Loucy (cell line): ENCODE results near the gene CACYBP.

Experiments used
- H2AFZ ChIP-seq: fragments of 200-600 bp; sonication (generic); 2 replicates; pipeline ENCODE4 v1.6.0; 2016; ENCODE audit warnings: antibody characterized with exemption, mild to moderate bottlenecking, low read length, moderate library complexity
- H3F3A ChIP-seq: fragments of 200-600 bp; 2 replicates; pipeline ENCODE4 v1.6.0; 2016; ENCODE audit warnings: antibody characterized with exemption, low read depth, mild to moderate bottlenecking
- H3K27me3 ChIP-seq: fragments of 200-600 bp; sonication (generic); 2 replicates; pipeline ENCODE4 v1.6.1; 2014; ENCODE audit warnings: low read length, mild to moderate bottlenecking; ENCODE audit not compliant: insufficient read depth, poor library complexity, severe bottlenecking
- H3K36me3 ChIP-seq: fragments of 200-600 bp; sonication (generic); 2 replicates; pipeline ENCODE4 v1.6.1; 2016; ENCODE audit warnings: low read length; ENCODE audit not compliant: insufficient read depth
- H3K4me1 ChIP-seq: fragments of 200-600 bp; sonication (generic); 2 replicates; pipeline ENCODE4 v1.5.1; 2014; ENCODE audit warnings: low read length, mild to moderate bottlenecking; ENCODE audit not compliant: insufficient read depth, poor library complexity, severe bottlenecking
- H3K4me2 ChIP-seq: fragments of 200-600 bp; sonication (generic); 2 replicates; pipeline ENCODE4 v1.6.0; 2014; ENCODE audit warnings: antibody characterized with exemption, low read length, low read depth, mild to moderate bottlenecking; ENCODE audit not compliant: poor library complexity, severe bottlenecking
- H3K4me3 ChIP-seq: fragments of 200-600 bp; sonication (generic); 2 replicates; pipeline ENCODE4 v1.5.1; 2014; ENCODE audit warnings: low read length, mild to moderate bottlenecking, mixed read lengths; ENCODE audit not compliant: poor library complexity, severe bottlenecking
- H3K79me2 ChIP-seq: fragments of 200-600 bp; sonication (generic); 2 replicates; pipeline ENCODE4 v1.6.1; 2014; ENCODE audit warnings: low read length; ENCODE audit not compliant: insufficient read depth
- H3K9ac ChIP-seq: fragments of 200-600 bp; sonication (generic); 2 replicates; pipeline ENCODE4 v1.6.0; 2014; ENCODE audit warnings: mild to moderate bottlenecking, low read depth, low read length, moderate library complexity; ENCODE audit not compliant: poor library complexity, severe bottlenecking
- H3K9me2 ChIP-seq: fragments of 200-600 bp; sonication (generic); replicated peaks from 2 replicates; pipeline ENCODE4 v1.6.1; 2016; ENCODE audit warnings: low read depth, low read length, mixed read lengths
- H3K9me3 ChIP-seq: fragments of 200-600 bp; sonication (generic); 2 replicates; pipeline ENCODE4 v1.6.1; 2014; ENCODE audit warnings: mild to moderate bottlenecking, antibody characterized with exemption, low read length, low read depth; ENCODE audit not compliant: insufficient read depth
- H4K20me1 ChIP-seq: fragments of 200-600 bp; sonication (generic); 2 replicates; pipeline ENCODE4 v1.6.0; 2014; ENCODE audit warnings: antibody characterized with exemption, low read length, mild to moderate bottlenecking; ENCODE audit not compliant: insufficient read depth, poor library complexity, severe bottlenecking
- CTCF ChIP-seq: fragments of 200-600 bp; sonication (generic); conservative IDR thresholded peaks from 2 replicates; pipeline ENCODE4 v1.5.1; 2014; ENCODE audit warnings: mild to moderate bottlenecking, antibody characterized with exemption, low read length
- EZH2phosphoT487 ChIP-seq: fragments of 200-600 bp; IDR thresholded peaks from 2 replicates; pipeline ENCODE4 v1.6.1; 2018; ENCODE audit warnings: antibody characterized with exemption, mild to moderate bottlenecking, moderate library complexity, borderline replicate concordance

CACYBP gene

GRCh38 chr1:174971902-174972301 lies 27.8 kb upstream of the CACYBP start:
- Histone ChIP-seq H3K4me1 (peaks cover 42% of the 10 kb centered on the region), H3K36me3 (no peaks in the 10 kb centered on the region), H3K4me3 (no peak overlapping the region), H2AFZ (no peak overlapping the region), H3K79me2 (no peaks in the 10 kb centered on the region), H3K4me2 (no peak overlapping the region), H3F3A (no peaks in the 10 kb centered on the region), H4K20me1 (no peaks in the 10 kb centered on the region), H3K9ac (no peak overlapping the region), H3K9me3 (no peaks in the 10 kb centered on the region), H3K9me2 (no peaks in the 10 kb centered on the region), H3K27me3 (no peaks in the 10 kb centered on the region)
- TF ChIP-seq CTCF = no peak
- no peak for TF ChIP-seq EZH2phosphoT487

GRCh38 chr1:174974711-174975119 lies 25.0 kb upstream of the CACYBP start:
- Histone ChIP-seq H4K20me1 (no peaks in the 10 kb centered on the region), H2AFZ (no peak overlapping the region), H3K4me1 (peaks cover 18% of the 10 kb centered on the region), H3K4me2 (no peak overlapping the region), H3K4me3 (no peak overlapping the region), H3F3A (no peaks in the 10 kb centered on the region), H3K9me2 (no peaks in the 10 kb centered on the region), H3K9ac (no peak overlapping the region), H3K36me3 (peaks cover 4% of the 10 kb centered on the region; the same call in 1 of the 2 replicates), H3K79me2 (no peaks in the 10 kb centered on the region), H3K9me3 (no peaks in the 10 kb centered on the region), H3K27me3 (no peaks in the 10 kb centered on the region)
- TF ChIP-seq EZH2phosphoT487 (no peak), CTCF (no peak)

- Histone ChIP-seq H3K9ac (no peak overlapping the region), H3K9me2 (no peaks in the 10 kb centered on the region), H3F3A (no peaks in the 10 kb centered on the region), H4K20me1 (no peaks in the 10 kb centered on the region), H3K9me3 (no peaks in the 10 kb centered on the region), H3K79me2 (no peaks in the 10 kb centered on the region), H3K27me3 (no peaks in the 10 kb centered on the region), H3K36me3 (peaks cover 4% of the 10 kb centered on the region; the same call in 1 of the 2 replicates), H3K4me2 (no peak overlapping the region), H3K4me3 (no peak overlapping the region), H2AFZ (no peak overlapping the region), H3K4me1 (peaks cover 9% of the 10 kb centered on the region)
- TF ChIP-seq CTCF (no peak), EZH2phosphoT487 (no peak)
Measured at GRCh38 chr1:174975764-174976163, 24.0 kb upstream of the CACYBP start.
